ENCODE data around the gene UBE4B. TPM values are rescaled to one million over a fixed set of nuclear protein-coding genes. Genes with fewer than 3 reads are reported as not detected.
A peak's percentile ranks its signal among the peaks of the same experiment; 100 is the strongest.
"Not testable (repeated sequence)": the region's sequence is repeated elsewhere in the genome, so short reads cannot be mapped to it uniquely, and the experiment has no call there.

UBE4B gene
- total RNA-seq, 1 experiment from 2014 or later = 31.2 TPM

DNA sequence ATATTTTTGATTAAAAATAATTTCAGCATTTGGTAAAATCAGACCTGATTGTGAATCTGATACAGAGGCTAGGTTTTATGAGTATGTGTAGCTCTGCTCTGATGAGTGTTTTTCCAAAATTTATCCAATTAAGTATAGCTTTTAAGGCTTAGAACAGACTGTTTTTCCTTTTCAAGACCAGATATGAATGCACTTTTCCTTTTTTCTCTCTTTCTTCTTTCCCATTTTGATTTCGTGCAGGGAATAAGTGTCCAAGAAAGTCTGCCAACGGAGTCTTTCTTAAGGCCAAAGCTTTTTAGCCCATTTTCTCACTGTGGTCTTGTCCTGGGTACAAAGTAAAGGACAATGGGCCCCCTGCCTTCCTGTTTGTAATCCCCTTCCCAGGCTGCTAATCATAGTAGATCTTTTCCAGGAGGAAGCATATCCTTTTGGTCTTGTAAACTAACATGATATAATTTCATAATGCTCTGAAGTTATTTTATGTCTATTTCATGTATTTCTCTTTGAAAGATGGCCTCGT lies 180.5 kb downstream of the UBE4B start:
- no peak for DNase-seq (ENCODE audit: unreplicated experiment)
- POLR2A ChIA-PET = interaction anchor here (0.7 to 2.0 kb wide), 4 partner anchors 18 to 292 kb away, joined by 3 to 6 read pairs (median 4); partner anchors contain the start of gene PGD
- TF ChIP-seq, protein P1, sequence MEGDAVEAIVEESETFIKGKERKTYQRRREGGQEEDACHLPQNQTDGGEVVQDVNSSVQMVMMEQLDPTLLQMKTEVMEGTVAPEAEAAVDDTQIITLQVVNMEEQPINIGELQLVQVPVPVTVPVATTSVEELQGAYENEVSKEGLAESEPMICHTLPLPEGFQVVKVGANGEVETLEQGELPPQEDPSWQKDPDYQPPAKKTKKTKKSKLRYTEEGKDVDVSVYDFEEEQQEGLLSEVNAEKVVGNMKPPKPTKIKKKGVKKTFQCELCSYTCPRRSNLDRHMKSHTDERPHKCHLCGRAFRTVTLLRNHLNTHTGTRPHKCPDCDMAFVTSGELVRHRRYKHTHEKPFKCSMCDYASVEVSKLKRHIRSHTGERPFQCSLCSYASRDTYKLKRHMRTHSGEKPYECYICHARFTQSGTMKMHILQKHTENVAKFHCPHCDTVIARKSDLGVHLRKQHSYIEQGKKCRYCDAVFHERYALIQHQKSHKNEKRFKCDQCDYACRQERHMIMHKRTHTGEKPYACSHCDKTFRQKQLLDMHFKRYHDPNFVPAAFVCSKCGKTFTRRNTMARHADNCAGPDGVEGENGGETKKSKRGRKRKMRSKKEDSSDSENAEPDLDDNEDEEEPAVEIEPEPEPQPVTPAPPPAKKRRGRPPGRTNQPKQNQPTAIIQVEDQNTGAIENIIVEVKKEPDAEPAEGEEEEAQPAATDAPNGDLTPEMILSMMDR (IDR thresholded peaks at IDR 0.05; ENCODE audit: unreplicated experiment) = no peak
- H3K36me3 Mint-ChIP-seq (ENCODE audit: insufficient read depth, unreplicated experiment) = peaks cover 10% of the 10 kb centered on the region
- no peak overlapping the region for H3K27ac Mint-ChIP-seq (ENCODE audit: low read depth, unreplicated experiment)
- BruUV-seq (replicated peaks) = no TSS peak
- intact Hi-C loops (cut with micrococcal nuclease) = no loop called here
- H3K27me3 Mint-ChIP-seq (ENCODE audit: insufficient read depth, unreplicated experiment) = no peaks in the 10 kb centered on the region
- CTCF ChIA-PET = no interaction called here
- H3K4me3 Mint-ChIP-seq (ENCODE audit: unreplicated experiment) = no peak overlapping the region
- H3K4me1 Mint-ChIP-seq (ENCODE audit: insufficient read depth, unreplicated experiment) = peaks cover 38% of the 10 kb centered on the region
- no peaks in the 10 kb centered on the region for H3K9me3 Mint-ChIP-seq (ENCODE audit: unreplicated experiment)

DNA sequence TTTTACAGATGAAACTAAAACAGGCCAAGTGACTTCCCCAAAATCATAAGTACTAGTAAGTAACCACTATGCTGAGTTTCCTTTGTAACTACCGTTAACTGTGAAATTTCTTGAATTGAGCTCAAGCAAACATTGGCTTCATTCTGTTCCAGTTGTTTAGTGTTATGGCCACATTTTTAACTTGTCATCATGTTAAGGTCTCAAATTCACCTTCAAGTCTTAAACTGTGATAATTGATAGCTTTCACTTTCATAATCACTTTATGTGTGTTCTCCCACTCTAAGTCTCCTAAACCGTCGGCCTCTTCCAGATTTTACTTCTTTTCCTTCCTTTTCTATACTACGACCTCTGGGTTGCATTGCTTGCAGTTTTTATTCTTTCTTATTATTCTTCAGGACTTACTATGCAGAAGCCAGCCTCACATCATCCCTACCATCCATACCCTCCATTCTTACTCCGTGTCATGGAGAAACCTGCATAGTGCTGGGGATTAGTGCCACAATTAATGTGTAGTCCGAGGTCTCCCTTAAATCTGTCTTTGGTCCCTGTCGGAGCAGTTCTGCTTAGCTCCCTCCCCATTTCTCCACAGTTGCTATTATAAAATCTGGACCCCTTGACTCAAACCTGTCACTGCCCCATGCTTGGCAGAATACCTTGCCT lies 183.5 kb downstream of the UBE4B start:
- no peak overlapping the region for H3K4me3 Mint-ChIP-seq (ENCODE audit: unreplicated experiment)
- peak overlapping the region; percentile 47 for H3K27ac Mint-ChIP-seq (ENCODE audit: low read depth, unreplicated experiment)
- peaks cover 19% of the 10 kb centered on the region for H3K36me3 Mint-ChIP-seq (ENCODE audit: insufficient read depth, unreplicated experiment)
- ChIA-PET POLR2A (interaction anchor here (1.0 to 1.1 kb wide), 2 partner anchors 12 kb away, joined by 3 to 4 read pairs; no protein-coding TSS in a partner anchor), CTCF (interaction anchor here (0.7 kb wide), 1 partner anchor 265 kb away, joined by 4 read pairs; no protein-coding TSS in a partner anchor)
- H3K27me3 Mint-ChIP-seq (ENCODE audit: insufficient read depth, unreplicated experiment) = no peaks in the 10 kb centered on the region
- no peaks in the 10 kb centered on the region for H3K9me3 Mint-ChIP-seq (ENCODE audit: unreplicated experiment)
- DNase-seq (ENCODE audit: unreplicated experiment) = no peak
- H3K4me1 Mint-ChIP-seq (ENCODE audit: insufficient read depth, unreplicated experiment) = peaks cover 40% of the 10 kb centered on the region
- TF ChIP-seq, protein P1 (IDR thresholded peaks at IDR 0.05; ENCODE audit: unreplicated experiment) = no peak
- BruUV-seq (replicated peaks) = no TSS peak
- intact Hi-C loops (cut with micrococcal nuclease) = no loop called here

DNA sequence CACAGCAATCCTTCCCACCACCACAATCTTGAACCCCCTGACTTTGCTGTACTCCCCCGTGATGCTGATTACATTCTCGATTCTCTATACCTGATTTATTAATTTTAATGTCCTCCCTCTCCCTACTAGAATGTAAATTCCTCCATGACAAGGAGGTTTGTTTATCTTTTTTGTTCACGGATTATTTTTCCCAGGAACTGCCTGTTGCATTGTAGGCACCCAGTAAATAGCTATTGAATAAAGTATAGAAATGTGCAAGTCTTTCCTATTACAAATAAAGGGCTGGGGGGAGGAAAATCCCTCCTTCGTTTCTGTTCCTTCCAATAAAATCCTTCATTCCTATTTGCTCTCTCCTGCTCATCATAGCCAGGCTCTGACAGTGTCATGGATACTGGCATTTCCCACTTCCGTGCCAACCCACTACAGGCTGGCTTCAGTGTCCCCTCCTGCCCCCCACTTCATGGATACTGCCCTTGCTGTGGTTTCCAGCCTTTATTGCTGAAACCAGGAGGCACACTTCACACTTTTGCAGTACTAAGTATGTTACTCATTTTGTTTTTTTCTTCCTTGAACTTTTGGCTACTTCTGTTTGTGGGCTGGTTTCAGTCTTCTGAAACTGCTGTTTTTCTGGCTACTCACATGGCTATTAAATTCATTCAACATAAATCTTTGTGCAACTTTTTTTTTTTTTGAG lies 185.1 kb downstream of the UBE4B start:
- no peak for DNase-seq (ENCODE audit: unreplicated experiment)
- Mint-ChIP-seq H3K27me3 (ENCODE audit: insufficient read depth, unreplicated experiment) (no peaks in the 10 kb centered on the region), H3K4me3 (ENCODE audit: unreplicated experiment) (no peak overlapping the region), H3K36me3 (ENCODE audit: insufficient read depth, unreplicated experiment) (peaks cover 21% of the 10 kb centered on the region), H3K9me3 (ENCODE audit: unreplicated experiment) (no peaks in the 10 kb centered on the region), H3K4me1 (ENCODE audit: insufficient read depth, unreplicated experiment) (peaks cover 36% of the 10 kb centered on the region), H3K27ac (ENCODE audit: low read depth, unreplicated experiment) (no peak overlapping the region)
- intact Hi-C loops (cut with micrococcal nuclease) = no loop called here
- TF ChIP-seq, protein P1 (IDR thresholded peaks at IDR 0.05; ENCODE audit: unreplicated experiment) = no peak
- ChIA-PET POLR2A (interaction anchor here (1.1 to 1.2 kb wide), 2 partner anchors 8 to 17 kb away, joined by 3 to 9 read pairs; partner anchors contain the start of gene KIF1B), CTCF (no interaction called here)
- BruUV-seq (replicated peaks) = no TSS peak

DNA sequence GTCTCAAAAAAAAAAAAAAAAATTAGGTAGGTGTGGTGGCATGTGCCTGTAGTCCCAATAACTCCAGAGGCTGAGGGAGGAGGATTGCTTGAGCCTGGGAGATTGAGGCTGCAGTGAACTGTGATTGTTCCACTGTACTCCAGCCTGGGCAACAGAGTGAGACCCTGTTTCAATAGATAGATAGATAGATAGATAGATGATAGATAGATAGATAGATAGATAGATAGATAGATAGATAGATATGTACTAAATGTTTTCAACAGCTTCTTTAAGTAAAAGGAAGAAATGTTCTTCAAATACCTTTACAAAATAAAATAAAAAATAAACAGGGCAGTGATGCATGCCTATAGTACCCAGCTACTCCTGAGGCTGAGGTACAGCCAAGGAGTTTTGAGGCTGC lies 187.4 kb downstream of the UBE4B start:
- TF ChIP-seq, protein P1 (IDR thresholded peaks at IDR 0.05; ENCODE audit: unreplicated experiment) = no peak
- H3K4me3 Mint-ChIP-seq (ENCODE audit: unreplicated experiment) = no peak overlapping the region
- H3K36me3 Mint-ChIP-seq (ENCODE audit: insufficient read depth, unreplicated experiment) = peaks cover 25% of the 10 kb centered on the region
- BruUV-seq (replicated peaks) = no TSS peak
- POLR2A ChIA-PET = interaction anchor here (1.2 to 1.3 kb wide), 2 partner anchors 11 to 32 kb away, joined by 3 to 4 read pairs; no protein-coding TSS in a partner anchor
- CTCF ChIA-PET = interaction anchor here (2.3 kb wide), 1 partner anchor 10 kb away, joined by 6 read pairs; the partner anchor contains the start of gene KIF1B
- H3K9me3 Mint-ChIP-seq (ENCODE audit: unreplicated experiment) = no peaks in the 10 kb centered on the region
- intact Hi-C loops (cut with micrococcal nuclease) = no loop called here
- peaks cover 30% of the 10 kb centered on the region for H3K4me1 Mint-ChIP-seq (ENCODE audit: insufficient read depth, unreplicated experiment)
- H3K27me3 Mint-ChIP-seq (ENCODE audit: insufficient read depth, unreplicated experiment) = no peaks in the 10 kb centered on the region
- DNase-seq (ENCODE audit: unreplicated experiment) = no peak
- no peak overlapping the region for H3K27ac Mint-ChIP-seq (ENCODE audit: low read depth, unreplicated experiment)

DNA sequence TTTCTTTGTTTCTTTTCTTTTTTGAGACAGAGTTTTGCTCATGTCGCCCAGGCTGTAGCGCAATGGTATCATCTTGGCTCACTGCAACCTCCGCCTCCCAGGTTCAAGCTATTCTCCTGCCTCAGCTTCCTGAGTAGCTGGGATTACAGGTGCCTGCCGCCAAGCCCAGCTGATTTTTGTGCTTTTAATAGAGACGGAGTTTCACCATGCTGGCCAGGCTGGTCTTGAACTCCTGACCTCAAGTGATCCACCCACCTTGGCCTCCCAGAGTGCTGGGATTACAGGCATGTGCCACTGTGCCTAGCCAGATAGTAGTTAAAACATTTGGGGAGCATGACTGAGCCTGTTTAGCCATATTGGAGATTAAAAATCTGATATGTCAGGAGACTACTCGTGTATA lies 187.9 kb downstream of the UBE4B start:
- H3K36me3 Mint-ChIP-seq (ENCODE audit: insufficient read depth, unreplicated experiment) = peaks cover 25% of the 10 kb centered on the region
- POLR2A ChIA-PET = interaction anchor here (1.2 to 2.0 kb wide), 3 partner anchors 9 to 31 kb away, joined by 3 to 7 read pairs (median 4); no protein-coding TSS in a partner anchor
- H3K9me3 Mint-ChIP-seq (ENCODE audit: unreplicated experiment); H3K27me3 Mint-ChIP-seq (ENCODE audit: insufficient read depth, unreplicated experiment); intact Hi-C loops (cut with micrococcal nuclease); H3K4me3 Mint-ChIP-seq (ENCODE audit: unreplicated experiment); H3K27ac Mint-ChIP-seq (ENCODE audit: low read depth, unreplicated experiment); BruUV-seq (replicated peaks); DNase-seq (ENCODE audit: unreplicated experiment): not testable (repeated sequence)
- CTCF ChIA-PET = interaction anchor here (1.0 to 2.3 kb wide), 2 partner anchors 11 to 34 kb away, joined by 3 to 6 read pairs; partner anchors contain the start of gene KIF1B
- H3K4me1 Mint-ChIP-seq (ENCODE audit: insufficient read depth, unreplicated experiment) = peaks cover 34% of the 10 kb centered on the region

Measured in MCF 10A (cell line).